C4-2B (cell line): ENCODE data around the gene ZNF205.

Experiments
- ZFX ChIP-seq: fragments of 450-650 bp; IDR thresholded peaks from 2 replicates; pipeline ENCODE4 v1.6.1; 2017
- TF ChIP-seq, protein P1 (sequence below): fragments of 450-650 bp; conservative IDR thresholded peaks from 2 replicates; pipeline ENCODE4 v1.5.1; 2017; ENCODE audit warnings: mild to moderate bottlenecking

DNA sequence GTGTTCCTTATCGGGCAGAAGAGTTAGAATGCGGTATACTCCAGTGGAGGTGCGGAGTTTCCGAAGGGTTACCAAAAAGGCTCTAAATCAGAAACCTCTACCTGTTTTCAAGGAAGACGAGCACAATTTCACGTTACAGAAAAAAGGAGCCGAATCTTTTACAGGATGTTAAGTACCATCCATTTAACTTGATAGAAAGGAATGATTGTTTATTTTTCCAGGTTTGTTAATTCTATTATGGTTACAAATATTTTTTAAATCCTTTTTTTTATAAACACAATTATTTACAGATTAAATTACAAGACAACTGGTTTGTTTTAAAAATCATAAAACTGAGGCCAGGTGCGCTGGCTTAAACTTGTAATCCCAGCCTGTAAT lies 40.6 kb downstream of the ZNF205 start:
- TF ChIP-seq, protein P1, sequence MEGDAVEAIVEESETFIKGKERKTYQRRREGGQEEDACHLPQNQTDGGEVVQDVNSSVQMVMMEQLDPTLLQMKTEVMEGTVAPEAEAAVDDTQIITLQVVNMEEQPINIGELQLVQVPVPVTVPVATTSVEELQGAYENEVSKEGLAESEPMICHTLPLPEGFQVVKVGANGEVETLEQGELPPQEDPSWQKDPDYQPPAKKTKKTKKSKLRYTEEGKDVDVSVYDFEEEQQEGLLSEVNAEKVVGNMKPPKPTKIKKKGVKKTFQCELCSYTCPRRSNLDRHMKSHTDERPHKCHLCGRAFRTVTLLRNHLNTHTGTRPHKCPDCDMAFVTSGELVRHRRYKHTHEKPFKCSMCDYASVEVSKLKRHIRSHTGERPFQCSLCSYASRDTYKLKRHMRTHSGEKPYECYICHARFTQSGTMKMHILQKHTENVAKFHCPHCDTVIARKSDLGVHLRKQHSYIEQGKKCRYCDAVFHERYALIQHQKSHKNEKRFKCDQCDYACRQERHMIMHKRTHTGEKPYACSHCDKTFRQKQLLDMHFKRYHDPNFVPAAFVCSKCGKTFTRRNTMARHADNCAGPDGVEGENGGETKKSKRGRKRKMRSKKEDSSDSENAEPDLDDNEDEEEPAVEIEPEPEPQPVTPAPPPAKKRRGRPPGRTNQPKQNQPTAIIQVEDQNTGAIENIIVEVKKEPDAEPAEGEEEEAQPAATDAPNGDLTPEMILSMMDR: no peak
- TF ChIP-seq ZFX: no peak
